DMS114 treated with DMSO at 0.1 percent for 48 hours (cell line): ENCODE measurements around the gene FOXP4.

ENCODE experiments used
- DNase-seq: peaks from one replicate; lab custom pipeline; 2025; ENCODE audit not compliant: unreplicated experiment; lab: John Stamatoyannopoulos, UW

Gene FOXP4

GRCh38 chr6:41642960-41643898 lies 97.0 kb downstream of the FOXP4 start:
- DNase-seq, result no peak

GRCh38 chr6:41643899-41644269 lies 97.7 kb downstream of the FOXP4 start:
- no peak for DNase-seq

DNA sequence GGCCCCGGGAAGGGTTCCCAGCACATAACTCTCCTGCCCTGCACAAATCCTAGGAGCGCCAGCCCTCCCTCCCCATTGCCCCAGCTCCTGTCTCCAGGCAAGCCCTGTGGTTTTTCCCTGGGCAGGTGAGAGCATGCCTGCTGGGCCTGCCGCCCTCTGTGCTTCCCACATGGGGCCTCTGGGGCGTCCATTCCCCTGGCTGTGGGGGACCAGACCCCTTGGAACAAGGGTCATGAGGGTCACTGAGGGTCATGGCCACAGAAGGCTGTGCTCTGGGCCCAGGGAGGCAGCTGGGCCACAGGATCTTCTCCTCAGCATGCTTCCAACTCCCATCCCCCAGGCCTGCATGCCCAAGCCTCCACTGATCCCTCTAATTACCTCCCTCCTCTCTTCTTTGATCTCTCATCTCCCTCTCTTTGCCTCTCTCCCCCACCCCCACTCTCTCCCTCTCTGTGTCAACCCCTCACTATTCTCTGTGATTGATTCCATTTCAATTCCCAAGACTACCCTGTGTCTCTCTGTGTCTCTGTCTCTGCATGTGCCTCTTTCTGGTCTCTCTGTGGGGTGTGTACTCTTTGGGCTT lies 98.2 kb downstream of the FOXP4 start:
- no peak for DNase-seq

DNA sequence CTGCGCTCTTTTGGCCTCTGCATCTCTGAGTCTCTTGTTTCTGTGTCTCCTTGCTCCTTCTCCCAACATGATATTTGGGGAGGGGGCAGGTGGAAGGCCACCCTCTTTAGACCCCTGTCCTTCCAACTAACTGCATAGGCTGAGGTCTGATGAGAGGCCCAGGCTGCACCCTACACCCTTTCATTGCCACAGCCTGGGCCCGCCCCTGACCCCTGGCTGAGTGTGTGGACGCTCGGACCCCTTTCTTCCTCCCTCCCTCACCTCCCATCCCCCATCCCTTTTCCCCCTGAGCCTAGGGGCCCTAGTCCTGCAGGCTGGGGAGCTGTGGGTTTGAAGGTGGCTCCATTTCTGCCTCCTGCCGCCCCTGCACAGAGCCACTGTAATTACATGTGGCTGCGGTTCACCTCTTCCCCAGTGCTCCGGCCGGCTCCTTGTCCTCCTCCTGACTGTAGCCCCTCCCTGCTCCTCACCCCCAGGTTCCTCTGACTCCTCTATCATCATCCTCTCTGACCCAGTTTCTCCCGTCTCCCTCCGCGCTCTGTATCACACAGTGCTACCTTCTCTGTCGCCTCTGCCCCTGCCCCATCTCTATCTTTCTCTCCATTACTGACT lies 98.9 kb downstream of the FOXP4 start:
- no peak for DNase-seq

GRCh38 chr6:41646026-41646795 lies 100.0 kb downstream of the FOXP4 start:
- no peak for DNase-seq

DNA sequence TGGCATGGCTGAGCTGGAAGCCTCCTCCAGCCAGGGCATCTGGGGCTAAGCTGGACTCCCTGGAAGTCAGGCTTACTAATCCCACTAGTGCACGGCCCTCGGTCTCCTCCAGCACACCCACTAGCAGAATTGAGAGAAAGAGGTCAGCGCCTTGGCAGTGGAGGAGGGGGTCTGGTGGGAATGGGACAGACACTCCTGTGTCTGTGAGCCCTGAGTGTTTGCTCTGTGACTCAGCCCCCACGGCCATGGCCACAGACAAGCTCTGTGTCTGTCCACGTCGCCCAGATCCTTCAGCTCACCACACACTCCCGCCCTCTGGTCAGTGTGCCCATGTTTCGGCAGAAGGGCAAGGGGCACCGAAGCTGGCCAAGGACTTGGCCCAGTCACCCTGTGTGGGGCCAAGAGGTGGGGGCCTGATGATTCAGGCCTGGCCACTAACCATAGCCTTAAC lies 100.9 kb downstream of the FOXP4 start:
- no peak for DNase-seq

DNA sequence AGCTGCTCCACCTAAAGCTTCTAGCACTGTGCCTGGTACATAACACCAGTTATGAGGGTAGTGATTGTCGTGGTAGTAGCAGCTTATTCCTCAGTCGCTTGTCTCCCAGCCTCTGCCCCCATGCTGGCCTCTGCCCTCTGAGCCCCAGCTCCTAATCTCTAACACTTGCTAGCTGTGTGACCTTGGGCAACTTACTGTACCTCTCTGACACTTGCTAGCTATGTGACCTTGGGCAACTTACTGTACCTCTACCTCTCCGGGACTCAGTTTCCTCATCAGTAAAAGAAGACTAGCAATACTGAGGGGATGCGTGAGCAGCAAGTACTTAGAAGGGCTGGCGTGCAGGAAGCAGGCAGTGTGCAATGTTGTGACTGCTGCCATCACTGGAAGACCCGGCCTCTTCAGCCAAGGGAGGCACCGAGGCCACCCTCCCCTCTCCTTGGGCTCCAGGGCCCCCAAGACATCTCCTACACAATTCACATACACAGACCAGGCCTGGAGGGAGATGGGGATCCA lies 101.9 kb downstream of the FOXP4 start:
- no peak for DNase-seq

GRCh38 chr6:41648921-41649320 lies 102.7 kb downstream of the FOXP4 start:
- DNase-seq, result no peak

DNA sequence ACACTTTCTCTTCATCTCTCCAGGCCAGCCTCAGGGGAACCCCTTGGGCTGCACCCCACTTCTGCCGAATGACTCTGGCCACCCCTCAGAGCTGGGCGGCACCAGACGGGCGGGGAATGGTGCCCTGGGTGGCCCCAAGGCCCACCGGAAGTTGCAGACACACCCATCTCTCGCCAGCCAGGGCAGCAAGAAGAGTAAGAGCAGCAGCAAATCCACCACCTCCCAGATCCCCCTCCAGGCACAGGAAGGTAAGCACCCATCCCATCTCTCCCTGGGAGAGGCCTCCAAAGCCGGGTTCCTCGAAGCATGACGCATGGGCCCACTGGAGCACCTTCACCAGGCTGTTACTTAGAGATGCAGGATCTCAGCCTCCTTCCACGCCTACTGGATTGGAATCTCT lies 103.4 kb downstream of the FOXP4 start:
- no peak for DNase-seq

DNA sequence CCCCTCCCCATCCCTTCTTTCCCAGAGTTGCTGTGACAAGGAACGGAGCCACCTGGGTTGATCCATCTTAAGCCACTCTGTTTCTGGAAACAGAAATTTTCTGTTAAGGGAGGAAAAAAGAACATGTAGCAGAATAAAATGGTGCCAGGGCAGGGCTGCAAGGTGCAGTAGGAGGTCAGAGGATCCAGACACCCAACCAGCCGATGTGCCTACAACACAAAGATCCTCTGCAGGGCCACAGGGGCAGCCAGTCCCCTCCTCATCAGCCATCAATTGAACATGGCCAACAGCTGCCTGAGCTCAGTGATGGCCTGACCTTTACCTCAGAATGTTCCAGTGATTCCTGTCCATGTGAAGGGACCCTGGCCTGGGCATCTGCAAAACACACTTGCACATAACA lies 103.9 kb downstream of the FOXP4 start:
- no peak for DNase-seq

GRCh38 chr6:41651246-41651961 lies 105.2 kb downstream of the FOXP4 start:
- DNase-seq, result no peak
